ENCODE data around the gene LGALS12.
"Not testable (repeated sequence)": the region's sequence is repeated elsewhere in the genome, so short reads cannot be mapped to it uniquely, and the experiment has no call there.

LGALS12 gene

DNA sequence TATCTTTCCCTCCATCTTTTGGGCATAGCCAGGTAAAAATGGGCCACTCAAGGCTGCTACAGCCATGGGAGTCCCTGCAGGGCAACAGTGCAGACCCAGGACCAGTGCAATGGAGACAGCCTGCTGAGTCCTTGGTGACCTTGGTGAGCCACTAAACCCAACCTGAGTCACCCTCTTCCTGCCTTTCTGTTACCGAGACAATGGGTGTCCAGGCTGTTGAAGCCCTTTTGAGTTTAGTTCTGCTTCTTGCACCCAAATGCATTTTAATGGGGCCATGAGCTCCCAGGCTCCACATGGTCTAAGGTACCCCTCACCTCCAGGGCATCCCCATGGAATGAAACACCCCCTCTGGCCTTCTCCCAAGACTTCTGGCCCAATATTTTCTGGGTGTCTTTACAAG is 29.9 kb downstream of the LGALS12 start:
- no peak for DNase-seq

DNA sequence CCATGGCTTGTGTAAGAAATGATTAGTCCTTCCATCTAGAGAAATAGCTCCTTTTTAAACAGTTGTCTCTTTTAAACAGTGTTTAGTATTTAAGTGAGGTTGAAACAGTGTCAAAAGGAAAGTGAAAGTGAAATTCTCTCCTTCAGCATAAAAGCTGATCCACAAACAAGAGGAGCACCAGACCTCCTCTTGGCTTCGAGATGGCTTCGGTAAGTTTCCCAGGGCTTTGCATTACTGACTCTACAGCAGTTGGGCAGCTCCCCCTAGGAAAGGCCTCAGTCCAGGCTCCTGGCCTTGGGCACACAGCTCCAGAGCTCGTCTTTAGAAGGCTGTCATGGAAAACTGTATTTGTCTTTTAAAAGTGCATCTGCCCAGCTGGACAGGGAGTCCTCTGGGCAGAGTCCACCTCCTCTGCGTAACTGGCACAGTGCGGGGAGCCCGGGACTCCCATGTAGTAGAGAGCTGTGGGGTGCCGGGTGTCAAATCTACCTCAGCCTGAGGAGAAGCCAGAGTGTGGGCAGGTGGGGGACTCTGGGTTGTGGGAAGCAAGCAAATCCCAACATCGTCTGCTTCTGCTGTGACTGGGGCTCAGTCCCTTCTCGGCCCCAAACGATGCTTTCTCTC is 30.9 kb downstream of the LGALS12 start, which contains the start of gene PLAAT4:
TSS of gene PLAAT4 (plus strand) at position 140 of the 624 bp plus-strand sequence. CDS start at position 201, 61 bp downstream.
- DNase-seq, result peak; percentile 39

DNA sequence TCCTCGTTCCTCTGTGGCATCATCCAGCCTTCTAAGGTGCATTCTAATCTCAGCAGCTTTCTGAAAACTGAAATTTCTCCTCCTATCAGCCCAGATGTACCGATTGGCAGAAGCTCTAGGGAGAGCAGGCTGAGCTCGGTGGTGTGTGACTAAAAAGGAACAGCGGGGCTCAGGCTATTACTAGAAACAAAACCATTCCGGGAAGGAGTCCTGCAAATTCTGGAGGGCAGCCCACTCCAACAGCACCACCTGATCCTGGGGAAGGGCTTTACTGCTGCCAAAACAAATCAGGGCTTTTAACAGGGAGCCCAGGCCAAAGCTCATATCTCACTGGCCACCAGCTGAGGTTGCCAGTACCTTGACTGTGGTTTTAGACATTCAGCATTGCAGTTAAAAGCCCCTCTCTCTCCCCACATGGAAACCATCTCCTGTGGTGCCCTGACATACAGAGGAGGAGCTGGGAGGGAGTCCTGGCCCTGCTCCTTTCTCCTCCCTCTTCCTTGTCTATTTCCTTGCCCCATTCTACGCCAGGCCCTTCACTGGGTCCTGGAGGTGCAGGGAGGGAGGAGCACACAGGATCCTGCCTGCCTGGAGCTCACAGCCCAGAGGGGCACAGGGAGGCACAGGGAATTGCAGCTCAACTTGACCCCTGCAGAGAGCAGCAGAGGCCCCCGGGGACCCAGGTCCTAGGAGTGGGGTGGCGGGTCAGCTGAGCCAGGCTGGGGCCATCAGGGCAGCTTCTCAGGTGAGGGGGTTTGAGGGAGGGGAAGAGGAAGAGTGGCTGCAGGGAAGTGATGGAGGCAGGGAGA is 31.6 kb downstream of the LGALS12 start:
- peak; percentile 87 for DNase-seq

DNA sequence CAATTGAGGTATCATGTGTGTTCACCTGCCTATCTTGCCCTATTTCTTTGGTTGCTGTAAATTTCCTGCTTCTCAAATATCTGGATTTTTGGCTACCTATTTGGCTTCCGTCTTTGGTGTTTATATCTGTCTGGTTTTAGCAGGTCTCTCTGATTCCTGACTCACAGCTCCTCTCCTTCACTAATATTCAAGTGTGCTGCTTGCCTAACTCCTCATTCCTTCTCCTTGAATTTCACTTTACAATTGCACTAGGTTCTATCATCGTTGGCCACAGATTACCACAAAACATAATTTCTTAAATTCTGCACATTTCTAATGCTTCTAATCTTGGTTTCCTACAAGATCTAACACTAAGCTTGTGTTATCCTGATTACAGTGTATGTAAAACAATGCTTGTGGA is 36.6 kb downstream of the LGALS12 start:
- not testable (repeated sequence) for DNase-seq

DNA sequence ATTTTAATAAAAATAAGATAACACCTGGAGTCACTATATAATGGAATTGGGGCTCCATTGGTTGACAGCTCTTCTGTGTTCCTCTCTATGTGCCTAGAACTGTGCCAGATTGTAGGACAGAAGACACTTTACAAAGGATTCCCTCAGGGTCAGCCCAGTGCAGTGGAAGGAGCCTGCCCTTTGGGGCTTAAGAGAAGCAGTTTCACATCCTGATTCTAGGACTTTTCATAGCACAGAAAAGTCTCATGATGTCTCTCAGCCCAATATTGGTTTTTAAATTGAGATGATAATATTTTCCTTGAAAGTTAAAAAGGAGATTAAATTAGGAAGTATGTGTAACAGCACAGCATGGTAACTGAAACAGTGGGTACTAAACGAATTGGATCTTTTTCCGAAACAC is 37.8 kb downstream of the LGALS12 start:
- DNase-seq, result no peak

DNA sequence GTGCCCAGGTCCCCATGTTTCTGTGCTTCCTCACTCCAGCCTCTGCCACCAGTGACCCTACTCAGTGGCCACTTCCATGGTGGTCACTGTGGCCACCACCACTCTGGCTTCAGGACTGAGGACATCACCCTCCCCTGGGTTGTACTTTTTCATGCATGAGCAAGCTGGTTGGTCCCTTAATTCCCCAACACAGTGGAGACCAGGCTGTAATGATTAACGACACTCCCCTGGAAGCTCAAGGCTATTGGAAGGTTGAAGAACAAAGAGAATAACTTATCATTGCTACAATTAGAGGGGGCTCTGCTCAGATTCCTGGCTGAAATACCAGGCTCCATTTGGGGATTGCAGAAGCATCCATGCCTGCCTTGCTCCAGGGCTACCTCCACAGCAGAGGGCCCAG is 41.2 kb downstream of the LGALS12 start:
- no peak for DNase-seq

DNA sequence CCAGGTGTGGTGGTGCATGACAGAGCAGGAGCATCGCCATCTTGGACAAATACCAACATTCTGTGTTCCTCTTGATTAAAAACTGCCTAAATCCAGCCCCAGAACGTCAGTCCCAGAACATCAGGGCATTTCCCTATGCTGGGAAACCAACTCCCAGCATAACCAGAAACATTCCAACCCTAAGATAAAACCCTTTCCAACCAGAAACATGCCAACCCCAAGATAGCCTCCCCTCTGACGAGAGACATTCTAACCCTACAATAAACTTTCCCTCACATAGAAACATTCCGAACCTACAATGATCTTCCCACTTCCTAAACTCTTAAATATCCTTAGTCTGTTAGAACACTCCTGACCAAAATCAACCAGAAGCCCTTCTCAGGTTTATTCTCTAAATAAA is 42.3 kb downstream of the LGALS12 start:
- DNase-seq, result no peak

DNA sequence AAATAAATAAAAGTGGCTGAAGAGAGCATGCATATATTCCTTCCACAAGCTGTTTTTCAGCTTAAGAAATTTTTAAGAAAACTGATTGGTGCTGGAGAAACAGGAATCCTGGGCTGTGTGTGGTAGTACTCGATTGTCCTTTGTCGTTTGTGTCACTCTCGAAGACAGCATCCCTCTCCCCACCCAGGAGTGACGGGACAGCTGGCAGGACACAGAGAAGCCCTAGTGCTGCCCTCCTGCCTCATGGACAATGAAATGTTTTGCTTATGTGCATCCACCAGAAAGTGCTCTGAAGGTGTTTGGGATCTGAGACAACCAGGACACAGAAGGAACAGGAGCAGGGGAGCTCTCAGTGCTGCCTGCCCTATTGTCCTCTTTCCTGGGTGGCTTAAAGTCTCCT is 43.5 kb downstream of the LGALS12 start:
- no peak for DNase-seq

DNA sequence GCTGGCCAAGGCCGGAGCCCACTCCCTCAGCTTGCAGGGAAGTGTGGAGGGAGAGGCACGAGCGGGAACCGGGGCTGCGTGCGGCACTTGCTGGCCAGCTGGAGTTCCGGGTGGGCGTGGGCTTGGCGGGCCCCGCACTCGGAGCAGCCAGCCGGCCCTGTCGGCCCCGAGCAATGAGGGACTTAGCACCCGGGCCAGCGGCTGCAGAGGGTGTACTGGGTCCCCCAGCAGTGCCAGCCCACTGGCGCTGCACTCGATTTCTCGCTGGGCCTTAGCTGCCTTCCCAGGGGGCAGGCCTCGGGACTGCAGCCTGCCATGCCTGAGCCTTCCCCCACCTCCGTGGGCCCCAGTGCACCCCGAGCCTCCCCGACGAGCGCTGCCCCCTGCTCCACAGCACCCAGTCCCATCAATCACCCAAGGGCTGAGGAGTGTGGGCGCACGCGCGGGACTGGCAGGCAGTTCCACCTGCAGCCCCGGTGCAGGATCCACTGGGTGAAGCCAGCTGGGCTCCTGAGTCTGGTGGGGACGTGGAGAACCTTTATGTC is 44.3 kb downstream of the LGALS12 start:
- not testable (repeated sequence) for DNase-seq

DNA sequence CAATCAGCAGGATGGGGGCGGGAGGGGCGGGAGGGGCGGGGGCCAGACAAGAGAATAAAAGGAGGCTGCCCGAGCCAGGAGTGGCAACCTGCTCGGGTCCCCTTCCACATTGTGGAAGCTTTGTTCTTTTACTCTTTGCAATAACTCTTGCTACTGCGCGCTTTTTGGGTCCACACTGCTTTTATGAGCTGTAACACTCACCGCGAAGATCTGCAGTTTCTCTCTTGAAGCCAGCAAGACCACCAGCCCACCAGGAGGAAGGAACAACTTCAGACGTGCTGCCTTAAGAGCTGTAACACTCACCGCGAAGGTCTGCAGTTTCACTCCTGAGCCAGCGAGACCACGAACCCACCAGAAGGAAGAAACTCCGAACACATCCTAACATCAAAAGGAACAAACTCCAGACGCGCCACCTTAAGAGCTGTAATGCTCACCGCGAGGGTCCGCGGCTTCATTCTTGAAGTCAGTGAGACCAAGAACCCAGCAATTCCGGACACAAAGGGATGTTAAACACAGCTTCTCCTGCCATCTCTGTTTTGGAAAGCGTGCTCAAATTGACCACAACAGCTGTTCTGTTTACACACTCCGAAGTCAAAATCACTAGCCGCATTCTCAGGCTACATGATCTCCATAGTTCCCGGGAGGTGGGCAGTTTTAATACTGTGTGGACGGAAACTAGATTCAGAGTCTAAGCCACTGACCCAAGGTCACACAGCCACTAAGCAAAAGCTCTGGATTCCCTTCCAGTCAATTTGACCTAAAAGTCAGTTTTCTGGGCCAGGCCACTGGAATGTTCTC is 45.4 kb downstream of the LGALS12 start:
- DNase-seq, result no peak

DNA sequence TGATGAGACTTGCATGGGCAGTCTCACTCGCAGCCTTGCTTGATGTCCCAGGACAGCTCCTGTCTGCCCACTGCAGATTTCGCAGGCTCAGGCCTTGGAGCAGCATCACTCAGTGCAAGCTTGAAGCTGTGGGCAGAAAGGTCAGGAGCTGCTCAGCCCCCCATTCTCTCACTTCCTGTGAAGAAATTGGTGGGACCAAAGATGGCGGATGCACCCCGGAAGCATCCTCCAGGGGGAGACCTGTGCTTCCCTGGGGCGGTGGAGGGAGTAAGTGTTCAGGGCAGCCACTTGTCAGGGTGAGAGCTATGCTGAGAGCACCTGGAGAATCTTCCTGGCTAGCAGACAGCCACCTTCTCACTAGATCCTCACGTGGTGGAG is 46.0 kb downstream of the LGALS12 start:
- no peak for DNase-seq

DNA sequence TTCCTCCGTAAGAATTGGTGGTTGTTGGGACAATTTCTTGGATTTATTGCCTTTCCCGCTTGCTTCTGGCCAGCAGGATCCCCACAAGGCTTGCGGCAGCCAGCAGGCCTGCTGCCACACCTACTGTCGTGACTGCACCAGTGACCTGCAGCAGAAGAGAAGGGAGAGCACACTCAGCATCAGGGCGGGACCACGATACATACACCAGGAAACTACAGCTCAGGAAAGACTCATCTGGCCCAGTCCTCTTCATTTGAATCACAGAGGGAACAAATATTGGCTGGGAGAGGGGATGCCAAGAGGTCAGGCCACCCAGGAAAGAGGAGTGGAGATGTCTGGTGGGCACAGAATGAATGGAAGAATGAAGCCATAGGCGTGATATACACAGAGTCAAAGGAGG is 47.0 kb downstream of the LGALS12 start:
- DNase-seq, result no peak

DNA sequence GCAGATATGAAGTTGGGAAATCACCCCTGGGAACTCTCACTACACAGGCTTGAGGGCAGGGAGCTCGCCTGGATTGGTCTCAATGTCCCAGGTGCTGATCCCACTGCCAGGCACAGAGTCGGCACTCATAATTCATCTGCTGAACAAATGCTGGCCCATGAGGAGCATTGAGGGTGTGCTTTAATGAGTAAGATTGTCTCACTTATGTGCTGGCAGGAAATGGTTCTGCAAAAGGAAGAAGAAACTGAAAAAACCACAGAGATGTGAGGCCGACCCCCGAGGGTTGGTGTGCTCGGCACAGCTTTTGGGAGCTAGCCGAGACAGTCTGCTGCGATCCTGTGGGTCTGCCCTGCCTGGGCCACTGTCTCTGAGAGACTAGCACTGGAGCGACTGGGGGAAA is 47.9 kb downstream of the LGALS12 start:
- DNase-seq, result no peak

DNA sequence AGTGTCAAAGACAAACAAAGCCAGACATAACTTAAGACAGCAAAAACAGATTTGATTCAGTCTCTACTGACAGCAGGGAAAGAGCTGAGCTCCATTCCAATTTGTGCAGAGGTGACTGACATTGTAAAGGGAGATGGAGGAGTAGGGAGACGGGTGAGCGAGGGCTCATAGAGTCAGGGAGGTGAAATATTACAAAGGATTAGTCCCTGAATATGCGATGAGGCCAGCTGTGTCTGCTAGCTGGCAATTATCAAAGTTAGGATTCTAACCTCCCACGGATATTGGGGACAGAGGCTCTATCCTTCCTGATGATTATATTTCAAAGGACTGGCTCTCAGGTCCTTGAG is 49.0 kb downstream of the LGALS12 start:
- no peak for DNase-seq

DNA sequence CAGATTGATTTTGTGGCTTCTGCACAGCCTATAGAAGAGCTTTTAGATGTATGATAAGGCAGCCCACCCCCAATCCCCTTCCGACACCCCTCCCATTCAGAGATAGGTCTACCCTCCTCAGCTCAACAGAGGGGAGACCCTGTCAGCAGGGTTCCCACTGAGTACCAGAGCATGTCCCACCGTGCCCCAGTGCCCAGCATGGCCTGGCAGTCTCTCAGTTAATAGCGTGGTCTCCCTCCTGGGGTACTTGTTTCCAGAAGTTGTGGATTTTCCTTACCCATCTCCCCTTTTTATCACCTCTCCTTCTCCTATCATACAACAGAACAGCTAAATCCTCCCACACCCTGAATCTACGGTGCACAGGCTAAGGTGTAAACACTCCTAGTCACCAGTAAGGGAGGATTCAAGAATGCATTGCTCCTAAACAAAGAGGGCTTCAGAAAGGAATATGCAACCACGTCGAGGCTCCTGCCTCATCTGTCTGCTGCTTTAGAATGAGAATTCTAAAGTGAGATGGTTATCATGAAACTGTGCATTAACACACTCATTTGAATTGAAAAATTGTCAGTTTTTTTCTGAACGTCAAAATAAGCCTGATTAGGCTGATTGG is 50.6 kb downstream of the LGALS12 start:
- no peak for DNase-seq

DNA sequence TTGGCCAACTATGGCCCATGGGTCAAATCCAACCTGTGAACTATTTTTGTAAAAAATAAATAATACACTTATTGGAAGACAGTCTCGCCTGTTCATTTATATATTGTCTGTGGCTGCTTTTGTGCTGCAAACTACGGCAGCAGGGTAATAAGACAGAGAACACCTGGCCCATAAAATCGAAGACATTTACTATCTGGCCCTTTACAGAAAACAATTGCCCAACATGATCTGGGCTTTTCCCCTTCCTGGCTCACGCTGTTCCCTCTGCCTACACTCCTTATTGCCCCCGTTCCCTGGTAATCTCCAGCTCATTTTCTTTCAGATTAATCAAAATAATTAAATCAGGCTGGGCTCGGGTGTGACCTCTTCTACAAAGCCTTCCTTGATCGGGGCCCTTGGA is 51.7 kb downstream of the LGALS12 start:
- no peak for DNase-seq

DNA sequence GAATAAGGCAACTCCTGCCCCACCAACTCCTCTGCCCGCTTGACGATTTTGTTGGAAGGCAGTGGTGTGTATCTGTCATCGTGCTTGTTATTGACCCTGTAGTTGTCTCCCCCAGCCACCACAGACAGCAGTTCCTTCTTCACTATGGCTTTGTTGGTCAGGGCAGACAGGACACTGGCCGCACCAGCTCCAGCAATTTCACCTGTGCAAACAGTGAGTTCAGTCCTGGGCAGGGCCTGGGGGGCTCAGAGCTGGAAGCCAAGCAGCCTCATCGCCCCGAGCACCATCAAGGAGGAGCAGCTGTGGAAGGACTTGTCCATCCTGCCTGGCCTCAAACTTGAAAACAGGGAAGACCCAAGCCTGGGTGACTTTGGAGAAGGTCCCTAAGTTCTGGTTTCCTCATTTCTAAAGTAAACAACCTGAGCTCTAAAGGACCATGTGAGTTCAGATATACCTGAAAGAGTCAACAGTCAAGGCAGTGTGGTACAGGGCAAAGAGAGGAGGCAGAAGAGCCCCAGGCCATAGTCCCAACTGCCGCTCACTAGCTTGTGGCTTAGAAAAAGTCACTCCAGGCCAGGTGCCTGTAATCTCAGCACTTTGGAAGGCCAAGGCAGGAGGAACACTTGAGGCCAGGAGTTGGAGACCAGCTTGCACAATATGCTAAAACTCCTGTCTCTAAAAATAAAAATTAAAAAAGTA is 52.7 kb downstream of the LGALS12 start:
- no peak for DNase-seq

DNA sequence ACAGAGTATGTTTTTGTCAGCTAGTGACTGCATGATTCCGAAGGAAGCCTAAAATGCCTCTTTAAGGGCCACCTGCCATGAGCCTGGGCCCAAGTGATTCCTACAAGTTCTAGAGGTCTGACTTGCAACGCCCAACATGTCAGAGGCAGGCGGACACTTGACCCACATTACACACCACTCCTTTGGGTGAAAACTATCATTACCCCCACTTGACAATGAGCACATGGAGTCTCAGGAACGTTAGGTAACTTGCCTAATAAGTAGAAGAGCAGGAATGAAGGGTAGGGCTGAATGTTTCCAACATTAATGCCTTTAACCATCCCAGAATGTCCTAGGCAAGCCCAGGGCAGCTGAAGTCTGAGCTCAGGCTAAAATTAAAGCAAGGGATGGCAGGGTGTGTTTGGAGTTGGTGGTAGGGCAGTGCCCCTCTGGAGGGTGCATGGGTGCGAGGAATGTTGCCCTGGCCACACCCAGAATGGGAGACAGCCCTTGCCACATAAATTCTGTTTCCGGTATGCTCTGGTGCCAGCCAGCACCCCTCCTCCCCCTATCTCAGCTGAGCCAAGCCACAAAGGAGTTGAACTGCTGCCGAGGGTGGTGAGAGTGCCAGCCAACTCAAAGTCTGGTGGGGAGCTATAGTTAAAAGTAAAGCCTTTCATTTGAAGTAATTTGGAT is 54.8 kb downstream of the LGALS12 start:
- no peak for DNase-seq

DNA sequence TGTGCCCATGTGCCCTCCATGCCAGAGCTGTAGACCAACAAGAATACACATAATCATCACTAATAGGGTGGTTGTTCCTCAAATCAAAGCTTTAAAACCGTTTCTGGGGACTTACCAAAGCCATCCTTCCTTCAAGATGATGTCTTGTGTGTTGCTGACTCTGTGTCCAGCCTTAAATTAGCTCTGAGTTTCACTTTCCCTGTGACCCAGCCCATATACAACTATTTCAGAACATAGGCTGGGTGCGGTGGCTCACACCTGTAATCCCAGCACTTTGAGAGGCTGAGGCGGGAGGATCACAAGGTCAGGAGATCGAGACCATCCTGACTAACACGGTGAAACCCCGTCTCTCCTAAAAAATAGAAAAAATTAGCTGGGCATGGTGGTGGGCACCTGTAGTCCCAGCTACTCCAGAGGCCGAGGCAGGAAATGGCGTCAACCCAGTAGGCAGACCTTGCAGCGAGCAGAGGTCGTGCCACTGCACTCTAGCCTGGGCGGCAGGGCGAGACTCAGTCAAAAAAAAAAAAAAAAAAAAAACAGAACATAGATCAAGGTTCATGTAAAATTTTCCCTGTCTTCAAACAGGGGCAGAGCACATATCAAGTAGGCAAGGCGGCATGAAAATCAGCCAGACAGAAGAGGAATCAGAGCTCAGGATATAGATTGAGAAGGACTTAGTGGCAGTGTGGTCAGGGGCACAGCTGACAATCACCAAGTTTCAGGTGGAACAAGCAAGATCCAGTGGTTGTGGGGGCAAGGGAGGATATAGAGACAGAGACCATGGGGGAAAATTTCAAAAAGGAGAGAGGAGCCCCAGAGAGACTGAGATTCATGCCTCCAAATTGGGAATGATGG is 57.5 kb downstream of the LGALS12 start, which contains the start of gene PLAAT2:
TSS of gene PLAAT2 (minus strand) at position 179 of the 855 bp plus-strand sequence. CDS start at position 124, 55 bp downstream.
- no peak for DNase-seq

DNA sequence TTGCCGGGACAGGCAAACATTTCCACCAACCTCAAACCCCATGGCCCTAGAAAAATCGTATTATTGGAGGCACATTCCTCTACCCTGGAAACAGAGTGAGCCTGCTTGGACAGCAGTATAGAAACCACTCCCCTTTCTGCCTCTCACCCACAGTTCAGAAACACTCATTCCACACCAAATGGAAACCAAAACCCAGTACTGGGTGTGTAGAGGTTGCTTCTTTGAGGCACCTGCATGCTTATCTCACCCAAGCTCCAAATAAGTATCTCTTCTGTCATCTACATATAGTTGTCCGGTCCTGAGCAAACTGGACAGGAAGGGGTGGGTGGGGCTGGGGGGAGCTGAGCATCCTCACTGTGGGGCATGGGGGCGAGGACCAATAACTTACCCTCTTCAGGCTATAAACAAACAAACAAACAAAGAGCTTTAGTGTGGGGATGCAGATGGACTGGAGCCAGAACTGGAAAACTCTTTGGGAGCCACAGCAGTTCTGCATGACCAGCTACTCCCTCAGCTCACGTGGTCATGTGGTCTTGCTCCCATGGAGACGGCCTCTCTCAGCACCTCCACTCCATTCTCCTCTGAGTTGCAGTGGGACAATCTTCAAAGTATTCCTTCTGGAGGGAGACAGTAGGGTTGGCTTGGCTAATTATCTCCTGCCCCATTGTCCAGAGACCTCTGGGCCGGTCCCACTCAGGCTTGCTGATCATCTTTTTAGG is 58.3 kb downstream of the LGALS12 start:
- no peak for DNase-seq

All from NCI-H1694 treated with DMSO at 0.1 percent for 48 hours (cell line).